Kidney (tissue), 14 donors: Measurements from ENCODE around the gene RNASE8. TPM values are rescaled to one million over a fixed set of nuclear protein-coding genes. Genes with fewer than 3 reads are reported as not detected.

ENCODE experiments used
- DNase-seq, 5 donors: peaks; one replicate each; pipeline ENCODE4 v3.0.0-alpha.2; 2013 to 2020
- FAIRE-seq: peaks from 2 replicates; lab custom pipeline; 2012; peaks lifted over from hg19 to GRCh38; lab: Jason Lieb, UNC
- H3K27ac ChIP-seq, 2 donors: one replicate each; pipeline ENCODE4 v1.7.0; 2013; ENCODE audit warnings: low read depth in 2 of 2, low read length in 2 of 2, inconsistent platforms in 1 of 2
- H3K27me3 ChIP-seq: one replicate; pipeline ENCODE4 v1.7.1; 2013; ENCODE audit warnings: low read length, inconsistent platforms; ENCODE audit not compliant: control insufficient read depth, insufficient read depth
- H3K36me3 ChIP-seq, 3 donors: one replicate each; pipeline versions ENCODE4 v1.7.0 to v1.7.1; 2013; ENCODE audit warnings: low read length in 3 of 3, control low read depth in 1 of 3, inconsistent platforms in 1 of 3; ENCODE audit not compliant: insufficient read depth in 3 of 3, control insufficient read depth in 2 of 3
- H3K4me1 ChIP-seq, 3 donors: one replicate each; pipeline versions ENCODE4 v1.7.0 to v1.7.1; 2013; ENCODE audit warnings: low read length in 3 of 3, inconsistent platforms in 1 of 3, low read depth in 1 of 3; ENCODE audit not compliant: control insufficient read depth in 2 of 3, insufficient read depth in 2 of 3
- H3K4me3 ChIP-seq, 3 donors: one replicate each; pipeline versions ENCODE4 v1.7.0 to v1.8.1; 2013; ENCODE audit warnings: low read length in 3 of 3, control low read depth in 1 of 3, inconsistent platforms in 1 of 3
- H3K9ac ChIP-seq, 3 donors: one replicate each; pipeline versions ENCODE4 v1.7.0 to v1.7.1; 2013; ENCODE audit warnings: low read length in 3 of 3, control low read depth in 1 of 3, inconsistent platforms in 1 of 3
- H3K9me3 ChIP-seq, 3 donors: one replicate each; pipeline versions ENCODE4 v1.7.0 to v1.7.1; 2013; ENCODE audit warnings: low read length in 3 of 3, control low read depth in 1 of 3, inconsistent platforms in 1 of 3; ENCODE audit not compliant: control insufficient read depth in 2 of 3, insufficient read depth in 1 of 3
- CTCF ChIP-seq: IDR thresholded peaks from 3 replicates; pipeline ENCODE4 v1.5.1; 2012; ENCODE audit warnings: mild to moderate bottlenecking, moderate library complexity, borderline replicate concordance; ENCODE audit not compliant: insufficient read depth; ENCODE audit errors: extremely low read depth
- intact Hi-C: fragments of 100-400 bp; cut with DNase I; formaldehyde crosslinking; loops from one replicate; pipeline ENCODE4 v1.11.1; 2022
- polyA plus RNA-seq: library from polyadenylated mRNA; stranded (reverse); fragments of 350-450 nt; fragmentation: Illumina TruSeq; extraction: RNeasy Lipid Tissue Mini Kit (QIAGEN cat#74804); gene quantifications from one replicate; pipeline ENCODE4 v1.2.3, GENCODE V29; 2014; ENCODE audit warnings: low read depth, low replicate concordance; ENCODE audit not compliant: insufficient read depth
- total RNA-seq: library from RNA; stranded (reverse); fragmentation: NEBNext Ultra II Directional; extraction: Animal tissue kit (Norgen Biotek cat#: 25700); gene quantifications from one replicate; pipeline ENCODE4 v1.2.1, GENCODE V29; 2021
- donor health status: control.
- donor health status: control.
- donor health status: control.
- donor health status: control.
- donor health status: control.
- donor health status: DM: yes; HTN: yes; CAD: no.
- donor health status: Normal renal cell carcinoma (clear cell type).

Gene RNASE8
- total and polyA plus RNA-seq, 2 donors from 2014 or later = not detected

GRCh38 chr14:21089271-21089670 is 31.6 kb downstream of the RNASE8 start:
- no peak overlapping the region for H3K4me3 ChIP-seq
- DNase-seq = no peak
- H3K36me3 ChIP-seq = peaks cover 2 to 26% (median 8%) of the 10 kb centered on the region in 3 donors
- intact Hi-C loops = loop anchor here (10.0 kb wide), 1 partner anchor 74 kb away; no protein-coding TSS in a partner anchor
- H3K27me3 ChIP-seq = no peaks in the 10 kb centered on the region
- no peak for TF ChIP-seq CTCF
- no peak overlapping the region for H3K27ac ChIP-seq
- FAIRE-seq = no peak
- peaks cover 0 to 13% (median 7%) of the 10 kb centered on the region in 3 donors for H3K4me1 ChIP-seq
- H3K9ac ChIP-seq = no peak overlapping the region
- no peaks in the 10 kb centered on the region for H3K9me3 ChIP-seq

GRCh38 chr14:21089877-21090193 is 32.2 kb downstream of the RNASE8 start:
- H3K27ac ChIP-seq = no peak overlapping the region
- TF ChIP-seq CTCF = no peak

GRCh38 chr14:21090194-21090939 is 32.7 kb downstream of the RNASE8 start:
- Histone ChIP-seq H3K27ac (no peak overlapping the region), H3K27me3 (no peaks in the 10 kb centered on the region), H3K36me3 (peaks cover 2 to 15% (median 3%) of the 10 kb centered on the region in 3 donors), H3K4me1 (peaks cover 5 to 14% (median 7%) of the 10 kb centered on the region in 3 donors), H3K4me3 (no peak overlapping the region), H3K9me3 (no peaks in the 10 kb centered on the region), H3K9ac (no peak overlapping the region)
- DNase-seq (peak in 4 of 5 donors; percentile 33 to 78 (median 40)), FAIRE-seq (no peak)
- intact Hi-C loops = no loop called here
- peak; percentile 25 for TF ChIP-seq CTCF

More at GRCh38 chr14:21089877-21090193, 32.2 kb downstream of the RNASE8 start:
- Histone ChIP-seq H3K9ac (no peak overlapping the region), H3K27me3 (no peaks in the 10 kb centered on the region), H3K4me3 (no peak overlapping the region), H3K9me3 (no peaks in the 10 kb centered on the region), H3K4me1 (peaks cover 1 to 14% (median 7%) of the 10 kb centered on the region in 3 donors), H3K36me3 (peaks cover 2 to 20% (median 6%) of the 10 kb centered on the region in 3 donors)
- FAIRE-seq (no peak), DNase-seq (no peak)
- intact Hi-C loops = loop anchor here (10.0 kb wide), 1 partner anchor 75 kb away; no protein-coding TSS in a partner anchor
